H1 (cell line): Measurements from ENCODE around the gene CADM2. TPM values are rescaled to one million over a fixed set of nuclear protein-coding genes. Genes with fewer than 3 reads are reported as not detected.

Experiments used
- CTCF ChIA-PET: fragments of 300-600 bp; sonication (Branson Sonifier 250); formaldehyde crosslinking; loops from one replicate; lab custom pipeline; 2021; ENCODE audit not compliant: partially characterized antibody; lab: Charles Lee
- POLR2A ChIA-PET: fragments of 300-600 bp; sonication (Branson Sonifier 250); formaldehyde crosslinking; loops from one replicate; lab custom pipeline; 2021; ENCODE audit warnings: inconsistent platforms; ENCODE audit not compliant: partially characterized antibody; lab: Charles Lee
- DNase-seq, 2 experiments: peaks; one replicate each; pipeline versions ENCODE4 v3.0.0 to v3.0.0-alpha.2; 2010 to 2022; ENCODE audit warnings: low spot score in 2 of 2, low read depth in 1 of 2, mixed read lengths in 1 of 2
- FAIRE-seq: peaks from 2 replicates; lab custom pipeline; 2011; peaks lifted over from hg19 to GRCh38; lab: Jason Lieb, UNC
- H2AFZ ChIP-seq: 2 replicates; pipeline ENCODE4 v1.8.1; 2012; ENCODE audit warnings: low read length, inconsistent platforms
- H2AK5ac ChIP-seq: 2 replicates; pipeline ENCODE4 v1.6.1; 2013; ENCODE audit warnings: low read depth, low read length
- H2BK120ac ChIP-seq: replicated peaks from 2 replicates; pipeline ENCODE3; 2013; ENCODE audit warnings: low read depth, low read length, inconsistent platforms
- H2BK12ac ChIP-seq: 2 replicates; pipeline ENCODE4 v1.6.1; 2013; ENCODE audit warnings: low read depth, low read length
- H2BK15ac ChIP-seq: 2 replicates; pipeline ENCODE4 v1.6.1; 2013; ENCODE audit warnings: low read length
- H2BK20ac ChIP-seq: 2 replicates; pipeline ENCODE4 v1.6.1; 2013; ENCODE audit warnings: low read length
- H2BK5ac ChIP-seq: 2 replicates; pipeline ENCODE4 v1.6.1; 2013; ENCODE audit warnings: low read depth, low read length
- H3K14ac ChIP-seq: 2 replicates; pipeline ENCODE4 v1.6.1; 2013; ENCODE audit warnings: inconsistent platforms; ENCODE audit not compliant: insufficient read length
- H3K18ac ChIP-seq: 2 replicates; pipeline ENCODE4 v1.6.1; 2013; ENCODE audit warnings: low read length; ENCODE audit errors: extremely low read depth
- H3K23ac ChIP-seq: 2 replicates; pipeline ENCODE4 v1.6.1; 2013; ENCODE audit warnings: inconsistent platforms; ENCODE audit not compliant: insufficient read length
- H3K23me2 ChIP-seq: 2 replicates; pipeline ENCODE4 v1.6.1; 2013; ENCODE audit warnings: low read depth, low read length
- H3K27ac ChIP-seq: 2 replicates; pipeline ENCODE4 v1.6.1; 2011; ENCODE audit warnings: low read depth, low read length, inconsistent platforms
- H3K27me3 ChIP-seq, 4 experiments: replicated peaks in 1 of 4; 1 replicate in 1 of 4; 2 replicates in 3 of 4; pipeline versions ENCODE4 v1.6.1 to v1.8.1; 2011 to 2013; ENCODE audit warnings: low read length in 3 of 4, mild to moderate bottlenecking in 3 of 4, inconsistent platforms in 2 of 4, mixed read lengths in 2 of 4, moderate library complexity in 1 of 4; ENCODE audit not compliant: control insufficient read depth in 3 of 4, insufficient read depth in 3 of 4; ENCODE audit errors: extremely low read depth in 1 of 4
- H3K36me3 ChIP-seq, 4 experiments: 2 replicates each; pipeline versions ENCODE4 v1.6.1 to v1.8.1; 2011 to 2013; ENCODE audit warnings: mild to moderate bottlenecking in 4 of 4, low read length in 3 of 4, moderate library complexity in 2 of 4, control low read depth in 1 of 4, inconsistent platforms in 1 of 4; ENCODE audit not compliant: insufficient read depth in 4 of 4, control insufficient read depth in 2 of 4
- H3K4ac ChIP-seq: replicated peaks from 2 replicates; pipeline ENCODE3; 2013; ENCODE audit warnings: low read length, low read depth, mixed read lengths, inconsistent platforms; ENCODE audit not compliant: insufficient read length
- H3K4me1 ChIP-seq, 4 experiments: replicated peaks in 1 of 4; 1 replicate in 1 of 4; 2 replicates in 3 of 4; pipeline versions ENCODE4 v1.6.1 to v1.8.1; 2011 to 2013; ENCODE audit warnings: low read length in 3 of 4, inconsistent platforms in 2 of 4, mixed read lengths in 1 of 4; ENCODE audit not compliant: insufficient read depth in 4 of 4, control insufficient read depth in 3 of 4
- H3K4me2 ChIP-seq, 2 experiments: 2 replicates each; pipeline versions ENCODE4 v1.6.1 to v1.8.1; 2011 to 2013; ENCODE audit warnings: low read depth in 2 of 2, low read length in 2 of 2, control low read depth in 1 of 2, inconsistent platforms in 1 of 2, mild to moderate bottlenecking in 1 of 2; ENCODE audit not compliant: insufficient read depth in 1 of 2
- H3K4me3 ChIP-seq, 4 experiments: fragments of 200-600, 300-600 bp in 1 of 4; sonication (generic), shearing (Covaris generic), sonication (Bioruptor Twin) in 1 of 4; 2 replicates each; pipeline versions ENCODE4 v1.5.1 to v1.8.1; 2011 to 2016; ENCODE audit warnings: low read length in 4 of 4, low read depth in 3 of 4, control low read depth in 2 of 4, inconsistent platforms in 2 of 4, mild to moderate bottlenecking in 2 of 4, mixed read lengths in 1 of 4, moderate library complexity in 1 of 4; ENCODE audit not compliant: insufficient read depth in 2 of 4; ENCODE audit errors: extremely low read depth in 1 of 4
- H3K56ac ChIP-seq: replicated peaks from 2 replicates; pipeline ENCODE3; 2013; ENCODE audit warnings: low read depth, mild to moderate bottlenecking, mixed read lengths, low read length, inconsistent platforms; ENCODE audit not compliant: insufficient read length
- H3K79me1 ChIP-seq: 2 replicates; pipeline ENCODE4 v1.6.1; 2013; ENCODE audit warnings: low read depth, low read length, control low read depth
- H3K79me2 ChIP-seq, 2 experiments: 2 replicates each; pipeline versions ENCODE4 v1.6.1 to v1.8.1; 2012 to 2013; ENCODE audit warnings: low read length in 2 of 2, mild to moderate bottlenecking in 2 of 2, inconsistent platforms in 1 of 2; ENCODE audit not compliant: insufficient read depth in 2 of 2, control insufficient read depth in 1 of 2
- H3K9ac ChIP-seq, 4 experiments: replicated peaks in 1 of 4; 1 replicate in 1 of 4; 2 replicates in 3 of 4; pipeline versions ENCODE4 v1.6.1 to v1.8.1; 2011 to 2013; ENCODE audit warnings: low read depth in 3 of 4, low read length in 3 of 4, control low read depth in 2 of 4, mild to moderate bottlenecking in 2 of 4, moderate library complexity in 2 of 4, inconsistent platforms in 1 of 4; ENCODE audit errors: extremely low read depth in 1 of 4
- H3K9me3 ChIP-seq, 2 experiments: 2 replicates each; pipeline versions ENCODE4 v1.6.1 to v1.8.1; 2012 to 2013; ENCODE audit warnings: mild to moderate bottlenecking in 2 of 2, moderate library complexity in 2 of 2, control low read depth in 1 of 2, inconsistent platforms in 1 of 2, low read depth in 1 of 2, low read length in 1 of 2, mixed read lengths in 1 of 2; ENCODE audit not compliant: insufficient read depth in 2 of 2
- H4K20me1 ChIP-seq, 2 experiments: replicated peaks in 1 of 2; 2 replicates each; pipeline versions ENCODE3 to v1.8.1; 2011 to 2013; ENCODE audit warnings: inconsistent platforms in 2 of 2, low read length in 2 of 2, mild to moderate bottlenecking in 1 of 2; ENCODE audit not compliant: insufficient read depth in 2 of 2, control insufficient read depth in 1 of 2
- H4K5ac ChIP-seq: 2 replicates; pipeline ENCODE4 v1.6.1; 2013; ENCODE audit warnings: low read length, low read depth, mixed read lengths, inconsistent platforms; ENCODE audit not compliant: insufficient read length
- H4K8ac ChIP-seq: 2 replicates; pipeline ENCODE4 v1.8.0; 2013; ENCODE audit warnings: mild to moderate bottlenecking, moderate library complexity, low read length, inconsistent platforms; ENCODE audit not compliant: insufficient read depth; ENCODE audit errors: extremely low read depth
- H4K91ac ChIP-seq: replicated peaks from 2 replicates; pipeline ENCODE3; 2013; ENCODE audit warnings: low read length, mixed read lengths, inconsistent platforms; ENCODE audit not compliant: insufficient read length
- BACH1 ChIP-seq: IDR thresholded peaks from 2 replicates; pipeline ENCODE4 v1.6.1; 2012; ENCODE audit warnings: low read length, improper control_type of control experiment
- SIN3A ChIP-seq, 2 experiments: IDR thresholded peaks in 1 of 2; conservative IDR thresholded peaks in 1 of 2; 2 replicates each; pipeline ENCODE4 v1.6.1; 2011 to 2012; ENCODE audit warnings: low read length in 2 of 2, improper control_type of control experiment in 1 of 2, low read depth in 1 of 2, mild to moderate bottlenecking in 1 of 2
- WGBS, 2 experiments: shearing (Covaris generic) in 1 of 2; methylation state at CpG; one replicate each; pipeline versions ENCODE4 v1.1.6 to v1.1.7; 2013 to 2015; ENCODE audit warnings: low lambda C conversion rate in 2 of 2, mixed read lengths in 2 of 2, inconsistent platforms in 1 of 2, low coverage in 1 of 2, missing lambda C conversion rate in 1 of 2; ENCODE audit not compliant: insufficient replicate concordance in 2 of 2, insufficient coverage in 1 of 2, insufficient read length in 1 of 2; ENCODE audit errors: extremely low coverage in 1 of 2, missing lambda C conversion rate in 1 of 2; 5-methylcytosine and 5-hydroxymethylcytosine counted together
- microRNA-seq, 2 experiments: library from miRNA; unstranded; fragments of <30 nt; microRNA quantifications; one replicate each; pipeline versions ENCODE4 to v1.2.0, GENCODE V29; 2016 to 2020; ENCODE audit warnings: borderline microRNAs expressed in 2 of 2, borderline number of aligned reads in 2 of 2, borderline replicate concordance in 1 of 2
- polyA plus RNA-seq, 7 experiments: library from polyadenylated mRNA; depleted of rRNA in 3 of 7; stranded (reverse) in 5 of 7; unstranded in 2 of 7; fragments of >200 nt in 5 of 7; fragments of 200-250 nt in 2 of 7; gene quantifications; 1 replicate in 5 of 7; 2 replicates in 1 of 7; 4 replicates in 1 of 7; pipeline versions ENCODE4 v1.2.1 to v1.2.3, GENCODE V29; 2011 to 2013; ENCODE audit warnings: missing spikeins in 2 of 7, mixed read lengths in 2 of 7
- small RNA-seq: library from polyadenylated mRNA; stranded (forward); fragments of <200 nt; extraction: miRNeasy Mini kit (QIAGEN cat#:217004); gene quantifications from one replicate; pipeline ENCODE3, GENCODE V24; 2013; ENCODE audit not compliant: insufficient read depth
- total RNA-seq: library from RNA; stranded (reverse); fragmentation: NEBNext Ultra II Directional; extraction: Animal tissue kit (Norgen Biotek cat#: 25700); gene quantifications from 2 replicates; pipeline ENCODE4 v1.2.1, GENCODE V29; 2021

Gene CADM2
- total and polyA plus RNA-seq, 2 of the 8 experiments (the other 6 are each of a cell fraction or from before 2014, with no cell fraction given), result 14.9 to 20.9 TPM

DNA sequence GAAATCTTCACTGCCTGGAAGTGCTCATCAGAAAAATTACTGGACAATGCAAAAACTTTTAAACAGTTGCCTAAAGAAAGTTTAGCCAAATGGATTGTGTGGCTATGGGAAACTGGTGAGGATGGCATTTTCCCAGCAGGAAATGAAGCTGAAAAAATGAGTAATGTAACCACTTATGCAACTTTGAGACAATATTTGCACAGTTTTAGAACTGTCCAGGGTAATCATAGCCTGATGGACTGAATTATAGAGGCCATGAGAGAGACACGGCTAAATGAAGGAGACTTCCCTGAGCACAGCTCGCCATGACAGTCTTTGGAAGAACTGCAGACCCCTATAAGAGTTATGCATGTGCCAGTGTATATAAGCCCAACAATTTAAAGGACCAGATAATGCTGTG lies 1150.6 kb downstream of the CADM2 start:
- 0 out of 8 replicates have a peak, but pooled peaks cover 0 to 2% (median 0%) of the 10 kb centered on the region in 4 experiments for H3K36me3 ChIP-seq
- H2AFZ ChIP-seq, result no peak overlapping the region
- H3K27ac ChIP-seq, result no peak overlapping the region
- no peak overlapping the region for H4K8ac ChIP-seq
- no peak overlapping the region for H3K14ac ChIP-seq
- no peak overlapping the region for H3K23ac ChIP-seq
- no peaks in the 10 kb centered on the region for H3K79me1 ChIP-seq
- CTCF ChIA-PET, result no interaction called here
- H3K56ac ChIP-seq, result no peak overlapping the region
- no peak overlapping the region for H3K4me3 ChIP-seq
- no peak overlapping the region for H3K9ac ChIP-seq
- FAIRE-seq (no peak), DNase-seq (no peak)
- peaks cover 6 to 17% of the 10 kb centered on the region in 2 experiments; a peak in 2 of 4 replicates for H3K9me3 ChIP-seq
- H4K5ac ChIP-seq, result no peak overlapping the region
- TF ChIP-seq BACH1 (no peak), SIN3A (conservative IDR thresholded peaks at IDR 0.05 in 1 of 2, IDR thresholded peaks at IDR 0.05 in 1 of 2; ENCODE audit: low read depth in 1 of 2, low read length in 2 of 2) (no peak)
- no peak overlapping the region for H2BK120ac ChIP-seq
- no peak overlapping the region for H2BK15ac ChIP-seq
- no peaks in the 10 kb centered on the region for H4K20me1 ChIP-seq
- H3K79me2 ChIP-seq, result no peaks in the 10 kb centered on the region
- no peak overlapping the region for H2BK20ac ChIP-seq
- no peaks in the 10 kb centered on the region for H3K23me2 ChIP-seq
- H3K27me3 ChIP-seq, result no peaks in the 10 kb centered on the region
- no peak overlapping the region for H2BK5ac ChIP-seq
- WGBS, 2 experiments, result 98% methylated on average over 2 of the region's 2 CpGs; no CpG with 5 or more reads in 1 of the 2 experiments
- no peak overlapping the region for H2BK12ac ChIP-seq
- peaks cover 0 to 2% (median 0%) of the 10 kb centered on the region in 4 experiments; a peak in 1 of 7 replicates for H3K4me1 ChIP-seq
- no peak overlapping the region for H3K4me2 ChIP-seq
- no peak overlapping the region for H3K18ac ChIP-seq
- no peak overlapping the region for H4K91ac ChIP-seq
- no peak overlapping the region for H3K4ac ChIP-seq
- POLR2A ChIA-PET, result no interaction called here
- no peak overlapping the region for H2AK5ac ChIP-seq

Small RNAs within 50 kb of the gene (microRNA-seq; reads per million reads assigned to microRNA genes)
- gene MIR5688, result 0 reads per million in 2 experiments

Small RNAs within 50 kb of the gene (small RNA-seq; reads per million reads assigned to genes)
- 7.2 reads per million, percentile 74 among the genes with 10 or more reads in this experiment for gene MIR5688
